ENCODE results near the gene RNASE7. TPM values are rescaled to one million over a fixed set of nuclear protein-coding genes. Genes with fewer than 3 reads are reported as not detected.

RNASE7 gene, protein sequence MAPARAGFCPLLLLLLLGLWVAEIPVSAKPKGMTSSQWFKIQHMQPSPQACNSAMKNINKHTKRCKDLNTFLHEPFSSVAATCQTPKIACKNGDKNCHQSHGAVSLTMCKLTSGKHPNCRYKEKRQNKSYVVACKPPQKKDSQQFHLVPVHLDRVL
- 0.18 TPM for total RNA-seq

DNA sequence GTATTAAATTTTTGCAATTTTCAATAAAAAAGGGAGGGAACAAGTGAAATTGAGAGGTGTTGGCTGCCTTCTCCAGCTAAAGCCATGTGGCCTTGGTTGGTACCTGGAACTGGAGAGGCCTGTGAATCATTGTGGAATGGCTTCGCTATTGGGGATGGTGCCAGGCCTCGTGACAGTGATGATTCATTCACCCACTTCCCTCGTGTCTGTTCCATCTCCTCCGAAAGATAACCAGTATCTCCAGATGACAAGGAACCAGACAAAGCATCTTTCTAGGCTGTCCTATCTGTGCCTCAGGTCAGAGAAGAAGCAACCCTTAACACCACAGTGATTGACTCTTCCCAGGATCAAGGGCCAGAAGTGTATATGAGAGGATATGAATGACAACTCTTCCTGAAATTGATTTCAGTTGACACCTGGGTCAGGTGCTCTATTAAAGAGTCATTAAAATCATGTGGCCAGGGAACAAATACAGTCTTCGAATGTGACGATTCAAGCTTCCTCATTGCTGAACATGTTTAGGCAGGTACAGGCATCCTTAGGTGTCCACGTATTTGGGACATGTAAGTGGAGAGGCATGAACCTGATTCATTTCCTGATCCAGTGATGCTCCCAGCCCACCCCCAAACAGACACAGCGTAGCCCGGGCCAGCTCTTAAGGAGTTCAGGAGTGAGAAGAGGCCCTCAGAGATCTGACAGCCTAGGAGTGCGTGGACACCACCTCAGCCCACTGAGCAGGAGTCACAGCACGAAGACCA, at the start of gene RNASE7:
TSS of gene RNASE7 (plus strand) at position 687 of the 758 bp plus-strand sequence. CDS start 631 bp downstream, outside the sequence.

DNA sequence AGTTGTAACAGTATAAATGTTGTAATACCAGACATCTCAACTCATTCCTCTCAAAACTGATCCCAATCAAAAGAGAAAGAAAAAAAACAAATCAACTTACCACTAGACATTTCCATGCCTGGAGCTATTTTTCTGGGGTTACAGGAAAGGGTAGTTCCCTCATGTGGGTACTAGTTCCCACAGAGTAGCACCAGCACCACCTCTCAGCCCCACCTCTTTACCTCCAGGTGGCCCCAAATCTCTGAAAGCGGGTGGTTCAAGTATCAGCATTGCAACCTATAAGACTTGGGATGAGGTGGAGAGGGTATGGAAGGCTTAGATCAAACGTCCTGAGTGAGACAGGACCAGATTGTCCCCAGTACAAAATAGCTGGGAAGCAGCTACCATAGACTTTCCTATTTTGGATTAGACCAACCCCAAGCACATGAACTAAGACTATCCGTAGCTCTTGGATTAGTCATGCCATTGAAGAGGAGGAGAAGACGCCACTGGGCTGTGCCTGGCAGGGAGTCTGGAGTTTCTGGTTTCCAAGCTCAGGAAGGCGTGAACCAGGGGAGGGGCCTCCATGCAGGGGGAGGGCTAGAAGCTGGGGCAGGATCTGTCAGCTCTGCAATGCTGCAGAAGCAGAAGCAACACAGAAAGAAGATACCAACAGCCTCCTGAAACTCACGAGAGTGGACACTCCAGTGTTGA, 43.3 kb upstream of the RNASE7 start, which contains the start of gene SLC39A2:
TSS of gene SLC39A2 (plus strand) at position 620 of the 693 bp plus-strand sequence. CDS start 154 bp downstream, outside the sequence.

GRCh38 chr14:21024585-21025370, 17.4 kb upstream of the RNASE7 start, which contains the start of gene NDRG2:
Gene NDRG2 (minus strand): TSS chr14:21025061. CDS start chr14:21023315, 1,746 bp downstream.

DNA sequence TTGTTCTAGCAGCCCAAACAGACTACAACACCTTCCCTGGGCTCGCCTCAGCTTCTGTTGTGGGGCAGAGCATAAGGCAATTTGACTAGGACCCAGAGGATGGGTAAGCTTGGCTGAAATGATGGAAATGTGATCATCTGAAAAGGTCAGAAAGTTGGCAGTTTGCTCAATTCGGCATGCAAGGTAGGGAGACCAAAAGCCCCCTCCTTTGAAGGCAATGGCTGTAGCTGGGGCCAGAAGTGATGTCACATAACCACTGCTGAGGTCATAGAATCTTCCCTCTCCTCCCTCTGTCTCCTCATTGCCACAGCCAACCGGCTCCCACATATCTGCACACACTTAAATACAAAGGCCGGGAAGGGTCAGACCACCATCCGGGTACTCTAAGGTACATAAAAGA, 12.2 kb upstream of the RNASE7 start, which contains the start of gene TPPP2:
TSS of gene TPPP2 (plus strand) at position 301 of the 400 bp plus-strand sequence. CDS start 365 bp downstream, outside the sequence.

GRCh38 chr14:21034707-21035106, 7.5 kb upstream of the RNASE7 start, which contains the start of gene RNASE13:
Gene RNASE13 (minus strand): TSS chr14:21034807. CDS start chr14:21034288, 519 bp downstream.

DNA sequence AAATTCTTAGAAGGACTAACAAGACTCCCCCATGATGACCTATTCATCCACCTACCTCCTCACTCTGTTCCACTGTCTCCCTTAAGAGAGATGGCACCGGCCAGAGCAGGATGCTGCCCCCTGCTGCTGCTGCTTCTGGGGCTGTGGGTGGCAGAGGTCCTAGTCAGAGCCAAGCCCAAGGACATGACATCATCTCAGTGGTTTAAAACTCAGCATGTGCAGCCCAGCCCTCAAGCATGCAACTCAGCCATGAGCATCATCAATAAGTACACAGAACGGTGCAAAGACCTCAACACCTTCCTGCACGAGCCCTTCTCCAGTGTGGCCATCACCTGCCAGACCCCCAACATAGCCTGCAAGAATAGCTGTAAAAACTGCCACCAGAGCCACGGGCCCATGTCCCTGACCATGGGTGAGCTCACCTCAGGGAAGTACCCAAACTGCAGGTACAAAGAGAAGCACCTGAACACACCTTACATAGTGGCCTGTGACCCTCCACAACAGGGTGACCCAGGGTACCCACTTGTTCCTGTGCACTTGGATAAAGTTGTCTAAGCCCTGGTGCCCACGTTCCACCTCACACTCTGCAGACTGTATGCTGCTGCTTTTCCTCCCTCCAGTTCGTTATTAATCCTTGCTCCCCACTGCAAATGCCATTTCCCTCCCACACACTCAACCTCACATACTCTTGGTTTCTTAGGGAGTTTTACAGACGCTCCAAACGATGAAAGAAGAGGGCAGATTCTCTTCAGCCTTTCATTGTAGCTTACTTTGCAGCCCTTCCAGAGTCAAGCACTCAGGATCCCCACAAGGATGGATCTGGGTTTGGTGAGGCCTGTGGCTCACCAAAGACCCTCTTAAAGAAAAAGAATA, 15.9 kb downstream of the RNASE7 start, which contains the start of gene RNASE8:
TSS of gene RNASE8 (plus strand) at position 20 of the 873 bp plus-strand sequence. CDS start at position 91, 71 bp downstream.

DNA sequence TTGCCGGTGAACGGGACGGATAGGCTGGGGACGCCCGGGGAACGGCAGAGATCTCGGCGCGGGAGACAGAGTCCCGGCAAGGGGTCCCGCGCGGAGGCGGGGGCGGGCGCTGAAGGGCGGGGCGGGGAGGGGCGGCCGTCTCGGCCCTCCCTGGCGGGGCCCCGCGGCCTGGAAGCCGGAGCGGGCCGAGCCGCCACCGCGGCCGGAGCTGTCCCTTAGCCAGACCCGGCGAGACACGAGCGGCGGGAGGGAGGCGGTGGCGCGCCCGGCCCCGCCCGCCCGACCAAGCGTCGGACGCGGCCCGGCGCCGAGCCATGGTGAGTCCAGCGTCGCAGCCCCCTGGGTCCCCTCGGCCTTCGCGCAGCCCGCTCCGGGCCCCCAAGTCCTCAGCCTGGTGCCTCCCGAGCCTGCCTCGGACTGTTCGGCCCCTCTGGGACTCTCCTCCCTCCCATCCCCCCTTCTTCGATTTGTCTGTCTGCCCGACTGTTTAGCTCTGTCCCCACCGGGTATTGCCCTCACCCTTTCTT, 28.0 kb downstream of the RNASE7 start, which contains the start of gene ARHGEF40:
TSS of gene ARHGEF40 (plus strand) at position 222 of the 527 bp plus-strand sequence. CDS start at position 315, 93 bp downstream.

Other genes with a start within 250 kb of the RNASE7 start
- 198 TPM for gene RNASE1, start 239.5 kb upstream of the RNASE7 start, total RNA-seq
- gene RNASE3, start 151.0 kb upstream of the RNASE7 start, total RNA-seq = 3.3 TPM
- 8.5 TPM for gene RNASE2, start 86.9 kb upstream of the RNASE7 start, total RNA-seq
- 44.9 TPM for gene METTL17, start 52.4 kb upstream of the RNASE7 start, total RNA-seq
- 1.9 TPM for gene SLC39A2, start 43.1 kb upstream of the RNASE7 start, total RNA-seq
- gene NDRG2, start 17.3 kb upstream of the RNASE7 start, total RNA-seq = 114 TPM
- 1.8 TPM for gene TPPP2, start 12.1 kb upstream of the RNASE7 start, total RNA-seq
- gene RNASE13, start 7.6 kb upstream of the RNASE7 start, total RNA-seq = not detected
- not detected for gene RNASE8, start 15.5 kb downstream of the RNASE7 start, total RNA-seq
- 77.5 TPM for gene ARHGEF40, start 27.9 kb downstream of the RNASE7 start, total RNA-seq
- 19.1 TPM for gene ZNF219, start 56.3 kb downstream of the RNASE7 start, total RNA-seq
- gene TMEM253, start 58.7 kb downstream of the RNASE7 start, total RNA-seq = 0.35 TPM
- not detected for gene OR5AU1, start 113.7 kb downstream of the RNASE7 start, total RNA-seq
- 1,235 TPM for gene HNRNPC, start 227.1 kb downstream of the RNASE7 start, total RNA-seq
- 1.1 TPM for gene RPGRIP1, start 237.7 kb downstream of the RNASE7 start, total RNA-seq